Endothelial cell of umbilical vein (primary cell): ENCODE data around the gene CDX2. TPM values are rescaled to one million over a fixed set of nuclear protein-coding genes. Genes with fewer than 3 reads are reported as not detected.

Source experiments
- BruUV-seq: library from RNA; stranded (reverse); fragments of 400-500 nt; replicated peaks from 2 replicates; lab custom pipeline; 2021; lab: Mats Ljungman, UMichigan
- CTCF ChIA-PET: fragments of 300-600, 350-600 bp; sonication (Branson Sonifier 250); formaldehyde crosslinking; loops from one replicate; lab custom pipeline; 2021; ENCODE audit warnings: antibody characterized with exemption, inconsistent platforms; lab: Charles Lee
- POLR2A ChIA-PET: fragments of 300-600, 350-600 bp; sonication (Branson Sonifier 250); formaldehyde crosslinking; loops from one replicate; lab custom pipeline; 2021; ENCODE audit warnings: antibody characterized with exemption, inconsistent platforms; lab: Charles Lee
- DNase-seq: peaks from one replicate; pipeline ENCODE4 v3.0.0-alpha.2; 2011; ENCODE audit warnings: low read depth, low spot score
- FAIRE-seq: peaks from 2 replicates; lab custom pipeline; 2011; peaks lifted over from hg19 to GRCh38; lab: Jason Lieb, UNC
- H2AFZ ChIP-seq: 2 replicates; pipeline ENCODE4 v1.6.0; 2012; ENCODE audit warnings: low read depth, low read length, control low read depth, inconsistent platforms
- H3K27ac ChIP-seq: 2 replicates; pipeline ENCODE4 v1.5.1; 2011; ENCODE audit warnings: low read depth, mild to moderate bottlenecking, control low read depth, low read length, moderate library complexity; ENCODE audit not compliant: insufficient read depth
- H3K27me3 ChIP-seq, 2 experiments: 2 replicates each; pipeline versions ENCODE4 v1.6.0 to v1.6.1; 2011; ENCODE audit warnings: low read length in 2 of 2, mixed read lengths in 1 of 2; ENCODE audit not compliant: control insufficient read depth in 2 of 2, insufficient read depth in 2 of 2
- H3K36me3 ChIP-seq, 2 experiments: 2 replicates in 1 of 2; 3 replicates in 1 of 2; pipeline ENCODE4 v1.5.1; 2011; ENCODE audit warnings: low read length in 2 of 2, mild to moderate bottlenecking in 1 of 2, moderate library complexity in 1 of 2; ENCODE audit not compliant: control insufficient read depth in 2 of 2, insufficient read depth in 2 of 2; ENCODE audit errors: extremely low read depth in 1 of 2
- H3K4me1 ChIP-seq: 3 replicates; pipeline ENCODE4 v1.5.1; 2011; ENCODE audit warnings: mild to moderate bottlenecking, low read length; ENCODE audit not compliant: control insufficient read depth, insufficient read depth; ENCODE audit errors: extremely low read depth
- H3K4me2 ChIP-seq: 2 replicates; pipeline ENCODE4 v1.6.1; 2011; ENCODE audit warnings: low read length, control low read depth, mixed read lengths; ENCODE audit not compliant: insufficient read depth
- H3K4me3 ChIP-seq, 3 experiments: fragments of 200-600 bp in 1 of 3; sonication (generic), shearing (Covaris generic) in 1 of 3; replicated peaks in 1 of 3; 2 replicates each; pipeline ENCODE4 v1.5.1; 2011 to 2016; ENCODE audit warnings: control low read depth in 3 of 3, low read length in 3 of 3, mild to moderate bottlenecking in 2 of 3, inconsistent platforms in 1 of 3, low read depth in 1 of 3, moderate library complexity in 1 of 3; ENCODE audit not compliant: insufficient read depth in 1 of 3
- H3K79me2 ChIP-seq: 2 replicates; pipeline ENCODE4 v1.6.0; 2012; ENCODE audit warnings: low read length, inconsistent platforms; ENCODE audit not compliant: control insufficient read depth, insufficient read depth
- H3K9ac ChIP-seq: replicated peaks from 2 replicates; pipeline ENCODE3; 2011; ENCODE audit warnings: low read length, control low read depth; ENCODE audit not compliant: insufficient read depth; ENCODE audit errors: extremely low read depth
- H3K9me1 ChIP-seq: replicated peaks from 3 replicates; pipeline ENCODE4 v1.6.0; 2011; ENCODE audit warnings: mild to moderate bottlenecking, low read length; ENCODE audit not compliant: control insufficient read depth, insufficient read depth; ENCODE audit errors: extremely low read depth
- H3K9me3 ChIP-seq: replicated peaks from 2 replicates; pipeline ENCODE4 v1.5.1; 2012; ENCODE audit warnings: low read length, inconsistent platforms; ENCODE audit not compliant: control insufficient read depth, insufficient read depth
- H4K20me1 ChIP-seq: replicated peaks from 2 replicates; pipeline ENCODE3; 2011; ENCODE audit warnings: mild to moderate bottlenecking, low read length; ENCODE audit not compliant: control insufficient read depth, insufficient read depth; ENCODE audit errors: extremely low read depth
- CTCF ChIP-seq, 2 donors: IDR thresholded peaks; 1 replicate in 1 of 2; 2 replicates in 1 of 2; pipeline ENCODE4 v1.5.1; 2011; ENCODE audit warnings: low read length in 2 of 2, mild to moderate bottlenecking in 2 of 2, moderate library complexity in 2 of 2, control low read depth in 1 of 2, inconsistent platforms in 1 of 2, low read depth in 1 of 2; ENCODE audit not compliant: insufficient read depth in 1 of 2; ENCODE audit errors: extremely low read depth in 1 of 2
- EZH2 ChIP-seq: IDR thresholded peaks from 2 replicates; pipeline ENCODE4 v1.6.1; 2012; ENCODE audit warnings: borderline replicate concordance, low read depth, mild to moderate bottlenecking, moderate library complexity, low read length, inconsistent platforms; ENCODE audit not compliant: severe bottlenecking
- GATA2 ChIP-seq: IDR thresholded peaks from 2 replicates; pipeline ENCODE4 v1.7.0; 2011; ENCODE audit warnings: low read depth, mild to moderate bottlenecking, moderate library complexity, mixed read lengths, low read length; ENCODE audit not compliant: insufficient read length, insufficient read depth
- MAX ChIP-seq: IDR thresholded peaks from 2 replicates; pipeline ENCODE4 v1.6.1; 2011; ENCODE audit not compliant: insufficient read depth, insufficient read length
- dilution Hi-C: fragments of 300-500 bp; cut with MboI; formaldehyde crosslinking; loops from one replicate; pipeline ENCODE4 v1.15.0; 2019; ENCODE audit warnings: low sequenced_read_pairs; ENCODE audit not compliant: extremely low pct_ligation_motif_present
- intact Hi-C: fragments of 100-400 bp; cut with micrococcal nuclease; formaldehyde crosslinking; loops from one replicate; pipeline ENCODE4 v1.10.0; 2022
- polyA plus RNA-seq, 4 experiments: library from polyadenylated mRNA; depleted of rRNA in 3 of 4; stranded (reverse) in 3 of 4; unstranded in 1 of 4; fragments of >200 nt; gene quantifications; 2 replicates each; pipeline versions ENCODE4 v1.2.1 to v1.2.3, GENCODE V29; 2011 to 2012; ENCODE audit warnings: missing spikeins in 1 of 4
- total RNA-seq: library from RNA; stranded (reverse); gene quantifications from 2 replicates; pipeline ENCODE4 v1.2.3, GENCODE V29; 2021

CDX2 gene
- total and polyA plus RNA-seq, 2 donors (not counting 3 experiments of a cell fraction or from before 2014, with no cell fraction given), result not detected

GRCh38 chr13:27971236-27971645, 2.1 kb upstream of the CDX2 start:
- no peak for DNase-seq
- H3K9ac ChIP-seq, result no peak overlapping the region
- H3K36me3 ChIP-seq, result no peaks in the 10 kb centered on the region
- no peaks in the 10 kb centered on the region for H3K9me3 ChIP-seq
- POLR2A ChIA-PET, result no interaction called here
- dilution Hi-C loops, result no loop called here
- TF ChIP-seq GATA2 (no peak), MAX (no peak)
- no peak overlapping the region for H3K4me2 ChIP-seq
- intact Hi-C loops, result no loop called here
- FAIRE-seq, result no peak
- H3K4me1 ChIP-seq, result no peaks in the 10 kb centered on the region
- BruUV-seq, result no TSS peak
- H3K27ac ChIP-seq, result no peak overlapping the region
- no peaks in the 10 kb centered on the region for H3K79me2 ChIP-seq
- H4K20me1 ChIP-seq, result no peaks in the 10 kb centered on the region
- H3K4me3 ChIP-seq, result no peak overlapping the region
- H2AFZ ChIP-seq, result no peak overlapping the region
- no peaks in the 10 kb centered on the region for H3K9me1 ChIP-seq
- H3K27me3 ChIP-seq, result peaks cover 87 to 99% of the 10 kb centered on the region in 2 experiments
- CTCF ChIA-PET, result interaction anchor here (1.8 to 3.3 kb wide), 2 partner anchors 13 to 17 kb away, joined by 4 to 11 read pairs; no protein-coding TSS in a partner anchor

DNA sequence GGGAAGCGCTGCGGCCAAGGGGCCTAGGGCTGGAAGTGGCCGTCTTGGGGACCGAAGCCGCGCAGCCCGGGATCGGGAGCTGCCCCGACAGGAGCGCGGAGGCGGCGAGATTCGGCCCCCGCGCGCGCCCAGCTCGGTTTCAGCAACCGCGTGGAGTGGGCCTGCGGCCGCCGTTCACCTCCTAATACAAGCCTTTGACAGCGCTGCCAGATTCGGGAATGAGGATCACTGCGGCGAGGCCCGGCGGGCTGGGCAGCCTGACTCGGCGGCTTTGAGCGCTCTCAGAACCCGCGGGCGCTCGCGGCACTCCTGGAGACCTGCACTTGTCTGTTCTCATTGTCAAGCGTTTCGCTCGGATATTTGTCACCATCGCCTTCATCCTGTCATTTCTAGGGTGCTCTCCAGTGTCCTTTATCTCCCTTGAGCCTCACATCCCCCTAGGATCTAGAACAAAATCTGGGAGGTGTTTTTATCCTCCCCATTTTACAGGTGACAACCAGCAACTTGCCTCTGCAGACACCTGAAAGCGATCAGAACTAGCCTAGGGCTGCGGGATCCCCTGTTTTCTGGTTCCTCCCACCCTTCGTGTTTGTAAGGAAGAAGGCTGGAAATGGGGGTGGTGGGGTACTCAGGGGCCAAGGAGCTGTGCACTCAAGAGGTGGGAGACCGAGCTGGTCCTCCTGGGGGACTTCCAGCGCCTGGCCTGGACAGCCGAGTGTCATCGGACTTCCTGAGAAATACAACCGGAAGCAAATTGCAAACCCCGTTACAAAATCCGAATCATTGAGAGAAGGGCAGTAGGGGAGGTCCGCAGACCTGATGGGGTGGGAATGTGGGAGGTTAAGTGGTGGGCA, 1.5 kb upstream of the CDX2 start:
- Histone ChIP-seq H3K9me1 (no peaks in the 10 kb centered on the region), H3K9ac (no peak overlapping the region), H3K4me3 (no peak overlapping the region), H3K27ac (no peak overlapping the region), H3K9me3 (no peaks in the 10 kb centered on the region), H4K20me1 (no peaks in the 10 kb centered on the region), H3K27me3 (peaks cover 87 to 99% of the 10 kb centered on the region in 2 experiments), H3K4me1 (no peaks in the 10 kb centered on the region), H2AFZ (no peak overlapping the region), H3K79me2 (no peaks in the 10 kb centered on the region), H3K36me3 (no peaks in the 10 kb centered on the region), H3K4me2 (no peak overlapping the region)
- dilution Hi-C loops, result no loop called here
- POLR2A ChIA-PET, result no interaction called here
- TF ChIP-seq EZH2, result peak; percentile 67
- TF ChIP-seq CTCF (IDR thresholded peaks at IDR 0.05; ENCODE audit: extremely low read depth in 1 of 2, insufficient read depth in 1 of 2, low read depth in 1 of 2, low read length in 2 of 2), result no peak
- CTCF ChIA-PET, result interaction anchor here (0.8 to 3.3 kb wide), 5 partner anchors 11 to 144 kb away, joined by 3 to 11 read pairs (median 3); no protein-coding TSS in a partner anchor
- no TSS peak for BruUV-seq
- intact Hi-C loops, result no loop called here
- no peak for DNase-seq
- no peak for FAIRE-seq
